HUES64 (cell line): ENCODE data around the gene RAET1E.
"Not testable (repeated sequence)": the region's sequence is repeated elsewhere in the genome, so short reads cannot be mapped to it uniquely, and the experiment has no call there.

ENCODE experiments used
- H3K27ac ChIP-seq: 2 replicates; pipeline ENCODE4 v1.7.0; 2013; ENCODE audit warnings: low read depth, low read length, inconsistent platforms
- H3K27me3 ChIP-seq: 2 replicates; pipeline ENCODE4 v1.6.1; 2013; ENCODE audit warnings: mild to moderate bottlenecking, low read length; ENCODE audit not compliant: insufficient read depth
- H3K36me3 ChIP-seq: 2 replicates; pipeline ENCODE4 v1.6.1; 2013; ENCODE audit warnings: mild to moderate bottlenecking, low read length; ENCODE audit not compliant: insufficient read depth
- H3K4me1 ChIP-seq: 2 replicates; pipeline ENCODE4 v1.6.1; 2013; ENCODE audit warnings: mild to moderate bottlenecking, low read length, moderate library complexity; ENCODE audit not compliant: insufficient read depth
- H3K4me3 ChIP-seq: 2 replicates; pipeline ENCODE4 v1.5.1; 2013; ENCODE audit warnings: mild to moderate bottlenecking, low read length, moderate library complexity
- H3K9ac ChIP-seq: 2 replicates; pipeline ENCODE4 v1.6.1; 2013; ENCODE audit warnings: mild to moderate bottlenecking, low read depth, low read length
- H3K9me3 ChIP-seq: 2 replicates; pipeline ENCODE4 v1.6.1; 2013; ENCODE audit warnings: low read depth, low read length; ENCODE audit not compliant: insufficient read depth
- WGBS: fragments of 150-250, 120-280 bp; methylation state at CpG from one replicate; pipeline ENCODE4 v1.1.7; 2013; ENCODE audit warnings: missing lambda C conversion rate; 5-methylcytosine and 5-hydroxymethylcytosine counted together

The RAET1E gene

GRCh38 chr6:149925974-149926777 lies 28.3 kb upstream of the RAET1E start:
- Histone ChIP-seq H3K9ac (peak overlapping the region; percentile 35; the same call in 1 of the 2 replicates), H3K9me3 (no peaks in the 10 kb centered on the region), H3K4me3 (peak overlapping the region; percentile 65), H3K36me3 (no peaks in the 10 kb centered on the region), H3K4me1 (no peaks in the 10 kb centered on the region), H3K27me3 (peaks cover 84% of the 10 kb centered on the region), H3K27ac (no peak overlapping the region)
- 6% methylated on average over 29 of the region's 31 CpGs for WGBS

GRCh38 chr6:149925253-149925973 lies 27.5 kb upstream of the RAET1E start:
- peaks cover 84% of the 10 kb centered on the region for H3K27me3 ChIP-seq
- H3K36me3 ChIP-seq: no peaks in the 10 kb centered on the region
- no peaks in the 10 kb centered on the region for H3K4me1 ChIP-seq
- peak overlapping the region; percentile 35; the same call in 1 of the 2 replicates for H3K9ac ChIP-seq
- WGBS: 10% methylated on average over 34 of the region's 34 CpGs
- H3K4me3 ChIP-seq: peak overlapping the region; percentile 65
- no peaks in the 10 kb centered on the region for H3K9me3 ChIP-seq
- H3K27ac ChIP-seq: no peak overlapping the region

GRCh38 chr6:149924933-149925252 lies 27.0 kb upstream of the RAET1E start:
- WGBS: 75% methylated on average over 4 of the region's 4 CpGs

DNA sequence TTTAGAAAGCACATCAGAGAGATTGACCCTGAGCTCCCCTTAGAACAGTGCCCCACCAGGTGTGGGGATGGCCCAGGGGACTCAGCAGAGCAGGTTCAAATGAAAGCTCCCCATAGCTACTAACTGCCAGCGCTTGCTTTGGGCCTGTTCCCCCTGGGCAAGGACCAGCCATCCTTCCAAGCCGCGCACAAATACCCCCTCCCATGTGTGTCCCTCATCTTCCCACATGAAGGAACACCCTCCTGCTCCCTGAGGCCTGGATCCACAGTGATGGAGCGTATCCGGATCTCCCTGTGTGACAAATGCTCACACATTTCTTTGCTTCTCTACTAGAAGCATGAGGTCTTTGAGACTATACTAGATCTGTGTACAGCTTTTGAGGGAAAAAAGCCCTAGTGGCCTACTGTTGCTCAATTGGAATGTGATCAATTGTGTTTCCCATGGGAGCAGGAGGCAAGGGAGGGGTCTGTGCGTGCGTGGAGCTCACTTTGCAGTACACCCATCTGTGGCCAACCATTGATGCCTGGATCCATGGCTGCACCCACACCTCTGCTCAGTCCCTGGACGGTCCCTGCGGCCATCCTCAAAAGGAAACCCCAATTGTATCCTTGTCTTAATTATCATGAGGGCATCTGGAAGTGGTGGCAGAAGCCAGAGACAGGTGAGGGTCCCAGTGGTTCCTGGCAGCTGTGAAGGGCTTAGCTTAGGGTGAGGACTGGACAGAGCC lies 26.5 kb upstream of the RAET1E start:
- H3K27me3 ChIP-seq: peaks cover 82% of the 10 kb centered on the region
- H3K4me1 ChIP-seq: no peaks in the 10 kb centered on the region
- H3K36me3 ChIP-seq: no peaks in the 10 kb centered on the region
- no peak overlapping the region for H3K27ac ChIP-seq
- WGBS: 57% methylated on average over 9 of the region's 9 CpGs
- H3K4me3 ChIP-seq: no peak overlapping the region
- no peaks in the 10 kb centered on the region for H3K9me3 ChIP-seq
- no peak overlapping the region for H3K9ac ChIP-seq

More at GRCh38 chr6:149924933-149925252, 27.0 kb upstream of the RAET1E start:
- peaks cover 84% of the 10 kb centered on the region for H3K27me3 ChIP-seq
- no peaks in the 10 kb centered on the region for H3K4me1 ChIP-seq
- no peak overlapping the region for H3K9ac ChIP-seq
- no peak overlapping the region for H3K27ac ChIP-seq
- H3K36me3 ChIP-seq: no peaks in the 10 kb centered on the region
- no peak overlapping the region for H3K4me3 ChIP-seq
- H3K9me3 ChIP-seq: no peaks in the 10 kb centered on the region

GRCh38 chr6:149923327-149923986 lies 25.5 kb upstream of the RAET1E start:
- WGBS: 23% methylated on average over 29 of the region's 33 CpGs
- Histone ChIP-seq H3K9ac (no peak overlapping the region), H3K36me3 (no peaks in the 10 kb centered on the region), H3K4me1 (no peaks in the 10 kb centered on the region), H3K27me3 (peaks cover 84% of the 10 kb centered on the region), H3K4me3 (peak overlapping the region; percentile 64), H3K27ac (no peak overlapping the region), H3K9me3 (no peaks in the 10 kb centered on the region)

DNA sequence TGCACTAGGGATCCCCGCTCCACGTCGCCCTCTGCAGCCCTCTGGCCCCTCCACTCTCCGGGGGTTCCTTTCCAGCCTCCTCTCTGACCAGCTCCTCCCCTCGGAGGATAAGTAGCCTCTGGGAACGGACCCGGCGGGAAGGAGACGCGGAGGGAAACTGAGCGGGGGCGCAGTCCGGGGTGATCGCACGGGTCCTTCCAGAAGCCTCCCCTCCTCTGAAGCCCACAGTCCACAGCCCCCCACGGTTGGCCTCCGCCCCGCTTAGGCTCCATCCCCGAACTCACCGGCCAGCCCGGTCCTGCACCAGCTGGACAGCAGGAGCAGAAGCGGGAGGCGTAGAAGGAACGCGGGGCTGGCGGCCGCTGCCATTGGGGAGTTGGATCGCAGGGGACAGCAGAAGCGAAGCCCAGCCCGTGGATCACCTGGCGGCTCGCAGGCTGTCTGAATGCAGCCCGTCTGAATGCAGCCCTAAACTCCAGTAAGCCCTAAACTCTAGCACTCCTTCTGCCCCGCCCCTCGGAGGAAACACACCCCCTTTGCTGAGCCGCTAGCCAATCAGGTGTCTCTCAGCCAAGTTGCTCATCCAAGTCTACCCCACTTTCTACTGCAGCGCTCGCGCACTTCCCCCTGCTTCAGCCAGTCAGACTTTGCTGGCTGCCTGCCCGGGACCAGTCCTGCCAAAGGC lies 24.9 kb upstream of the RAET1E start, which contains the start of gene RAET1G:
RAET1G (minus strand) TSS at position 480 of the 685 bp plus-strand sequence; CDS start at position 369, 111 bp downstream.
- H3K4me3 ChIP-seq: peak within 1 kb of the TSS; percentile 64
- WGBS: under 1% methylated on average over 40 of the region's 40 CpGs

DNA sequence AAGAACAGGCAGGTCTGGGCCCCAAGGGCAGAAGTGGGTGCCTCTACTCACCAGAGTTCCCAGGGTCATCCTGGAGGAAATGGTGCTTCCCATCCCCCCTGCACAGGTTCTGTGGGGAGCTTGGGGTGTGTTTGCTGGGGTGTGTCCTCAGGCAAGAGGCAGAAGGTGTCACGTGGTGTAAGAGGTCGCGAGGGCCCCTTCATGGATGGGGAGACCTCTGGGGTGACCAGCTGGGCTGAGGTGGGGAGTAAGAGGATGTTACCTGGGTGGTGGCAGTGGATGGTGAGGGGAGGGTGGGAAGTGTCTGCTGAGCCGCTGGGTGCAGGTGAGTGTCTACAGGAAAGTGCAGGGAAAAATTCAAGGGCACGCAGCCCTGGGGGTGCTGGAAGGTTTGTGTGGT lies 24.2 kb upstream of the RAET1E start:
- H3K9ac ChIP-seq, H3K9me3 ChIP-seq, H3K4me1 ChIP-seq, H3K27ac ChIP-seq, H3K36me3 ChIP-seq: not testable (repeated sequence)
- Histone ChIP-seq H3K27me3 (peaks cover 89% of the 10 kb centered on the region), H3K4me3 (peak overlapping the region; percentile 64)
- 28% methylated on average over 5 of the region's 5 CpGs for WGBS

More for the DNA sequence above, 24.9 kb upstream of the RAET1E start, which contains the start of gene RAET1G:
- Histone ChIP-seq H3K9ac (no peak within 1 kb of the TSS), H3K27me3 (peaks cover 91% of the 10 kb centered on the region), H3K27ac (no peak within 1 kb of the TSS), H3K4me1 (no peaks in the 10 kb centered on the region), H3K9me3 (no peaks in the 10 kb centered on the region), H3K36me3 (no peaks in the 10 kb centered on the region)

DNA sequence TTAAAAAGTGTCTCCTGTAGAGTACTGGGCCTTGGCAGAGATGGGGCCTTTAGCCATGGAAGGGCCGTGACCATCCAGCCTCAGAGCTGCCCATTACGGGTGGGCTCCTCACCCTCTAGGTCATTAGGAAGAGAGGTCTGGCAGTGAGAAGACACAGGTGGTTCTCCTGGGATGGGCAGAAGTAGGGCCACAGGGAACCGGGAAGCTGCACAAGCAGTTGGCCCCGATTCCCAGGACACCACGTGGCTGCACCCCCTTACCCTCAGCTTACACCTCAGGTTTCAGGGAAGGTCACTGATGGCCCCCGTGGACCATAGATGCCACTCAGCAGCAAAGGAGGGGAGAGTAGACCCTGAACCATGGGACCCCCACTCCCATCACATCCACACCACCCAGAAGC lies 23.4 kb upstream of the RAET1E start:
- no peak overlapping the region for H3K4me3 ChIP-seq
- H3K36me3 ChIP-seq: no peaks in the 10 kb centered on the region
- H3K9me3 ChIP-seq: no peaks in the 10 kb centered on the region
- H3K27me3 ChIP-seq: peaks cover 84% of the 10 kb centered on the region
- no peak overlapping the region for H3K9ac ChIP-seq
- H3K4me1 ChIP-seq: no peaks in the 10 kb centered on the region
- no peak overlapping the region for H3K27ac ChIP-seq
- 78% methylated on average over 6 of the region's 6 CpGs for WGBS

DNA sequence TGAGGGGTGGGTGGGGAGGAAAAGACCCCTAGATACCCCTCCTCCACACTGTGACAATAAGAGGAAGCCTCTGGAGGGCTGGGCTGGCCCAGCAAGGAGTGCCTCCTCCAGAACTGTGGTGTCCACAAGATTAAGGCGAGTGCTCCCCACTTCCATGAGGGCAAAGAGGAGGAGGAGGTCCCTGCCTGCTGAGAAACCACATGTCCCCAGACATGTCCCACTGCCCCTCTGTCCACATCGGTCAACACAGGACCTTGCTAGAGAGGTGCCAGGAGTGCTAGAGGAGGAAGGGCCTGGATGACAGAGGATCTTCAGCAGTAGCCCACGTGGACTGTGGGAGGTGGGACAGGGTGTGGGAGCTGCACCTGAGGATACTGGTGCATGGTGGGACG lies 21.9 kb upstream of the RAET1E start:
- Histone ChIP-seq H3K36me3 (no peaks in the 10 kb centered on the region), H3K4me3 (no peak overlapping the region), H3K27me3 (peaks cover 69% of the 10 kb centered on the region), H3K4me1 (no peaks in the 10 kb centered on the region), H3K27ac (no peak overlapping the region), H3K9me3 (no peaks in the 10 kb centered on the region), H3K9ac (no peak overlapping the region)
- WGBS: 71% methylated on average over 4 of the region's 4 CpGs

DNA sequence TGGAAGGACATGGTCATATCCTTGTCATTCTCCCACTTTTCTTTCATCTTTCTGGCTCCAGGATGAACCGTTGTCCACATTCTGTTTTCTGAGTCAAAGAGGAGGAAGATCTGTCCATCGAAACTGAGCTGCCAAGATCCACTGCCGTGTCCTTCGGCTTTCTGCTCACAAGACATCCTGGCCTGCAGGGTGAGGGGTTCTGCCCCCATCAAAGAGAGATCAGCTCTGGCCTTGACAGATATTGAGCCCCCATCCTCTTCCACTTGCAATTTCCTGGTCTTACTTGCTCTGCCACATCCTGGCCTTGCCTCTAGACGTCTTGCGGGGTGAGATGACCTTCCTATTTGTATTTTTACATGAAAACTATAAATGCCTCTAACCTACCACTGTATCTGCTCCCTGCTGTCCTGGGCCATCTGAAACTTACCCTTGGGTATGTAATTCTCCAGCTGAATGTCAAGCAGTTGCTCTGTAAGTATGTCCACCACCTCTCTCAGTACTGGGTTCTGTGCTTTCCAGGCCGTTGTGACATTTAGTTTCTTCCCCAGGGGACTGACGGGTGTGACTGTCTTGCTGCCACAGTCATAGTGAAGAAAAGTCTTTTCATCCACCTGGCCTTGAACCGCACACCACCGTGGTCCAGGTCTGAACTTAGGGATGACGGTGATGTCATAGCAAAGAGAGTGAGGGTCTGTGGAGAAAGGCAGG lies 21.4 kb upstream of the RAET1E start:
- 88% methylated on average over 7 of the region's 11 CpGs for WGBS
- H3K4me3 ChIP-seq, H3K27ac ChIP-seq, H3K9me3 ChIP-seq, H3K9ac ChIP-seq, H3K36me3 ChIP-seq, H3K4me1 ChIP-seq: not testable (repeated sequence)
- H3K27me3 ChIP-seq: peaks cover 66% of the 10 kb centered on the region
